Transverse colon (tissue), 3 donors: Measurements from ENCODE around the gene GALNT17.

Experiments
- CTCF ChIP-seq, 5 experiments: fragments of 200-600 bp in 3 of 5; fragments of 450-650 bp in 2 of 5; sonication (generic) in 3 of 5; IDR thresholded peaks; 1 replicate in 2 of 5; 2 replicates in 3 of 5; pipeline ENCODE4 v1.5.1; 2016 to 2017; ENCODE audit warnings: antibody characterized with exemption in 5 of 5, inconsistent platforms in 3 of 5, mild to moderate bottlenecking in 2 of 5, moderate library complexity in 1 of 5
- EP300 ChIP-seq: sonication (generic); formaldehyde crosslinking; IDR thresholded peaks from one replicate; pipeline ENCODE4 v1.6.1; 2017; ENCODE audit warnings: antibody characterized with exemption, low read depth

DNA sequence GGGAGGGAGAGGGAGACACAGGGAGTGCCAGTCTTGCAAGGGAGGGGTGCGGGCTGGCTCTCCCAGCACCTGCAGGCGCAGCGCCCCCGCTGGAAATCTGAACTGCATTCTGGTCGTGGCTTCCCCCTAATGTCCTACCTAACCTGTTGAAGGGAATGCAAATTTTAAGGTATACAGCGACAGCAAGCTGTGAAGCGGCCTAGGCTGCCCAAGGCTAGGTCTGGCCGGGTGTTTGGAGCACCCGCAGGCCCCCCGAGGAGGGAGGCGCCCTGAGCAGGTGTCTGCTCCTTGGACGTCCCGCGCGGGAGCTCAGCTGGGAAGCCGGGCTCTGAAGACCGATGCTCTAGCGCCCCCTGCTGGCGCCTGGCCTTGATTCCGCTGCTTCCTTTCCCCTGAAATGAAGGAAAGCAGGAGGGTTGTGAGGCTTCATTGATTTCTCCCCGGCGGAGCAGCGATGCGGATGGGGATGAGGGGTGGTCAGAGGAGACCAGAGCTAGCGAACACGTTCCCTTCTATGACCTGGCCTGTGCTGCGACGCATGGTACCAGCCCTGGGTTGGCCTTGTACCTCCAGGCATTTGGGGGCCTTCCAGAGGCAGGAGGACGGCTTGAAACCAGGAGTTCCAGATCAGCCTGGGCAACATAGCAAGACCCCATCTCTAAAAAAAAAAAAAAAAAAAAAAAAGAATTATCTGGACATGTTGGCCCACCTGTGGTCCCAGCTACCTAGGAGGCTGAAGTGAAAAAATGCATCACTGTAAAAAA lies 601.3 kb downstream of the GALNT17 start:
- TF ChIP-seq EP300: no peak
- peak; percentile 78 to 89 (median 85) for TF ChIP-seq CTCF (IDR thresholded peaks at IDR 0.05)
